WI38 (cell line): ENCODE results near the gene FYN.
A peak's percentile ranks its signal among the peaks of the same experiment; 100 is the strongest.

Experiments
- H3K4me3 ChIP-seq: 2 replicates; pipeline ENCODE4 v1.5.1; 2011; ENCODE audit warnings: low read depth, mild to moderate bottlenecking, control low read depth, low read length
- CTCF ChIP-seq: IDR thresholded peaks from 2 replicates; pipeline ENCODE4 v1.5.1; 2012; ENCODE audit warnings: low read depth, mild to moderate bottlenecking, control low read depth, low read length

Gene FYN

GRCh38 chr6:111723412-111723970 is 149.8 kb downstream of the FYN start:
- no peak overlapping the region for H3K4me3 ChIP-seq

GRCh38 chr6:111722179-111722731 is 151.0 kb downstream of the FYN start:
- no peak overlapping the region for H3K4me3 ChIP-seq
- no peak for TF ChIP-seq CTCF

More at GRCh38 chr6:111723412-111723970, 149.8 kb downstream of the FYN start:
- no peak for TF ChIP-seq CTCF

GRCh38 chr6:111721753-111722154 is 151.5 kb downstream of the FYN start:
- no peak overlapping the region for H3K4me3 ChIP-seq
- TF ChIP-seq CTCF: peak; percentile 72

GRCh38 chr6:111720931-111721496 is 152.2 kb downstream of the FYN start:
- no peak overlapping the region for H3K4me3 ChIP-seq
- no peak for TF ChIP-seq CTCF

- no peak overlapping the region for H3K4me3 ChIP-seq
- no peak for TF ChIP-seq CTCF
Observed at GRCh38 chr6:111718990-111719389, 154.3 kb downstream of the FYN start.

- H3K4me3 ChIP-seq: no peak overlapping the region
- no peak for TF ChIP-seq CTCF
Observed at GRCh38 chr6:111718326-111718725, 154.9 kb downstream of the FYN start.

- no peak for TF ChIP-seq CTCF
- no peak overlapping the region for H3K4me3 ChIP-seq
Observed at GRCh38 chr6:111717621-111718020, 155.6 kb downstream of the FYN start.
